GM12872 (cell line): ENCODE measurements around the gene PRR14L.

Experiments
- TF ChIP-seq, protein P1 (sequence below): IDR thresholded peaks from 3 replicates; pipeline ENCODE4 v1.5.1; 2011; ENCODE audit warnings: low read depth, mild to moderate bottlenecking, low read length, moderate library complexity; ENCODE audit not compliant: insufficient read depth

PRR14L gene

DNA sequence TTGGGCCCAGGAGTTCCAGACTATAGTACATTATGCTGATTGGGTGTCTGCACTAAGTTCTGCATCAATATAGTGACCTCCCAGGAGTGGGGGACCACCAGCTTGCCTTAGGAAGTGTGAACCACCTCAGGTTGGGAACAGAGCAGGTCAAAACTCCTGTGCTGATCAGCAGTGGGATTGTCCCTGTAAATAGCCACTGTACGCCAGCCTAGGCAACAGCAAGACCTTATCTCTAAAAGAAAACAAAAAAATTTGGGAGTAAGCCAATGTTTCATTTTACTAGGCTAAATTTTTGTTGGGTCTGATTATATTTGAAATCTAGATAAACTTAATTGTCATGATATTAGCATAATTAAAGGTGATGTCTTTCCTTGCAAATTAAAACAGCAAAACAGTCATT, 7.3 kb upstream of the PRR14L start:
- TF ChIP-seq, protein P1, sequence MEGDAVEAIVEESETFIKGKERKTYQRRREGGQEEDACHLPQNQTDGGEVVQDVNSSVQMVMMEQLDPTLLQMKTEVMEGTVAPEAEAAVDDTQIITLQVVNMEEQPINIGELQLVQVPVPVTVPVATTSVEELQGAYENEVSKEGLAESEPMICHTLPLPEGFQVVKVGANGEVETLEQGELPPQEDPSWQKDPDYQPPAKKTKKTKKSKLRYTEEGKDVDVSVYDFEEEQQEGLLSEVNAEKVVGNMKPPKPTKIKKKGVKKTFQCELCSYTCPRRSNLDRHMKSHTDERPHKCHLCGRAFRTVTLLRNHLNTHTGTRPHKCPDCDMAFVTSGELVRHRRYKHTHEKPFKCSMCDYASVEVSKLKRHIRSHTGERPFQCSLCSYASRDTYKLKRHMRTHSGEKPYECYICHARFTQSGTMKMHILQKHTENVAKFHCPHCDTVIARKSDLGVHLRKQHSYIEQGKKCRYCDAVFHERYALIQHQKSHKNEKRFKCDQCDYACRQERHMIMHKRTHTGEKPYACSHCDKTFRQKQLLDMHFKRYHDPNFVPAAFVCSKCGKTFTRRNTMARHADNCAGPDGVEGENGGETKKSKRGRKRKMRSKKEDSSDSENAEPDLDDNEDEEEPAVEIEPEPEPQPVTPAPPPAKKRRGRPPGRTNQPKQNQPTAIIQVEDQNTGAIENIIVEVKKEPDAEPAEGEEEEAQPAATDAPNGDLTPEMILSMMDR, result no peak

DNA sequence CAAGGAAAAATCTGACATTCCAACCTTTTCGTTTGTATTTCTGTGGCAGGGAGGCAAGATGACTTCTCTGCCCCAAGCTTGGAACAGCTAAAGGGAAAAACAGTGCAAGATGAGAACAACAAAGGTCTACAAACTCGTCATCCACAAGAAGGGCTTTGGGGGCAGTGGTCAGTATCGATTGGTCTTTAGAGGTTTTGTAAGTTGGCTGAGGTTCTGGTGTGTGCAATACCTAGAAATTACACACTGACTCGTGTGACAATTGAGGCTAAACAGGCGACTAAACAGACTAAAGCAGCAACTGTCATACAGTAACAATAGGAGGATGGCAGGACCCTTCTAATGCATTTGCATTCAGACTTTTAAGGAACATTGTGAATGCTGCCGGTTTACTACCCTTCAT, 4.9 kb upstream of the PRR14L start:
- TF ChIP-seq, protein P1, result no peak

DNA sequence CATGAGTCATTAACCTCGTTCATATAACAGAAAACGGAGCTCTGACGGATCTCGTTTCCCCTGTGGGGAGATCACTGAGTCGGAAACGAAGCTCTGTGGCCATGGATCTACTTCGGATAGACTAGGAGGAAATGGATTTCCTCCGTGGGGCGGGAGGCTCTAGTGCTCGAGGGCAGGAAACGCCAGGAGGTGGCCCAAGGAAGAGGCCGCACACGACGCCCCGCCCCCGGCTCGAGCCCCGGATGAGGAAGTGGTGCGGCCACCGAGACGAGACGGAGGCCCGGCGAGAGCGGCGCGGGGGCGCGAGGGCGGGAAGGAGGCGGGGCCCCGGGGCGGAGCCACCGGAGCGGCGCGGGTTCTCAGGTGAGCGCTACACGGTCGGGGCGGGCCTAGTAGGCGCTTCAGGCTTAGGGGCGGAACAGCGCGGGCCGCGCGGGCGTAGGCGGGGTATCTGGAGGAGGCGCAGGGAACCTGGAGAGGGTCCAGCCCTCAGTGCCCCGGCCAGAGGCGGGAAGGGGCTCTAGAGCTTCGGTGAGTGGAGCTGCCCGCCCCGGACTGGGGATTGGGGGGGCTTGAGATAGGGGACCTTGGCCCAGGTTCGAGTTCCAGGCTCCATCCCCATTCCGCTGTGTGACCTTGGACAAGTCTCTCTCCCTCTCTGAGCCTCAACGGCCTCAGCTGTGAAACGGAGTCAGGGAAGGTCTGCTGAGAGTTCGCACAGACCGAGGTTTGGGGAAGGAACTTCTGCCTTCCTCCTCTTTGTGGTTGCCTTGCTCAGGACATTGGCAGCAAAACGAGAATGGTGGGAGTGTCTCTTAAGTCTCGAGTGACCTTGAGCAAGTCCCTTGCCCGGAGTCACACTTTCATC, 3.9 kb upstream of the PRR14L start, which contains the start of gene DEPDC5:
TSS of gene DEPDC5 (plus strand) at position 386 of the 868 bp plus-strand sequence. CDS start 903 bp downstream, outside the sequence.
- TF ChIP-seq, protein P1, result no peak

DNA sequence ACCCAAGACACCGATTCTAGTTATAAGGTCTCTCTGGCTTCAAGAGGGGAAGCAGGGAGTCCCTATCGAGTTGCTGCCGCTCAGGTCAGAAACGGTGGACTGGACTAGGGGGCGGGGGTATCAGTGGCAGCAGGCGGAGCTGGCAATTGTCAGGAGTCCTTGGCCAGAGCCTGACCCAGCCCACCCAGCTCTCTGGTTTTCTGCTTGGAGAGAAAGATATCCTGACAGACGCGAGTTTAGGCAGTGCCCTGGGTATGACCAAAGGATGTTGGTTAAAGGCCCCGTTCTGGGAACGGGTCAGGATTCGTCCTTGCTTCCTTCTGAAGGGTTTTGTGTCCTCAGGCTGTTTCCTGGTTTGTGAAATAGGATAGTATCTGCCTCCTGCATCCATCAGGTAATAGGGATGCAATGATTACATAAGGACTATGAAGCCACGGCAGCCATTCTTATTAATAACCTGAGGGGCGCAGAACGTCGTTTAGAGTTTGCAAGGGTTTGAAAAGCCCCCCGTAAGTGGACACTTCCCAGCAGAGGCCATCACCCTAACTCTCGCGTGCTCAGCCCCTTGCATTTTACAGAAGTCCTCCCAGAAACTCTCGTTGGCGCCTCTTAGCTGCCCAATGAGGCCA, 3.2 kb upstream of the PRR14L start:
- TF ChIP-seq, protein P1, result no peak

DNA sequence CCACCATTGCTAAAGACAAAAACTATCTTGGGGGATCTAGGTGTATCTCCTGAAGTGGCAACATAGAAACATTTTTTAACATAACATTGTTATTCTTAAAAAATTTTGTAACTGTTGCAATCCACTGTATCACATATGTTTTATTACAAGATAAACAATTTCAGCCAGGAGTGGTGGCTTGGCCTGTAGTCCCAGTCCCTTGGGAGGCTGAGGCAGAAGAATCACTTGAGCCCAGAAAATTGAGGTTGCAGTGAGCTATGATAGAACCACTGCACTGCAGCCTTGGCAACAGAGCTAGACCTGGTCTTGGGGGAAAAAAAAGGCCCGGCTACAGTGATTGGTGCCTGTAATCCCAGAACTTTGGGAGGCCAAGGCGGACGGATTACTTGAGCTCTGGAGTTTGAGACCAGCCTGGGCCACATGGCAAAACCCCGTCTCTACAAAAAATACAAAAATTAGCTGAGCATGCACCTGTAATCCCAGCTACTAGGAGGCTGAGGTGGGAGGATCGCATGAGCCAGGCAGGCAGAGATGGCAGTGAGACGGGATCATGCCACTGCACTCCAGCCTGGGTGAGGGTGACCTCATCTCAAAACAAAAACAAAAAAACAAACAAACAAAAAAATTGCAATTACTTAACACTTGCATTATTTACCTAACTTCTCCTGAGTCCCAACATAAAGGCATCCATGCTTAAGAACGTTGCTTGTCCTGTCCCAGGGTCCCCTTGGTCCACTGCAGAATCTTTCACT, 2.3 kb upstream of the PRR14L start:
- TF ChIP-seq, protein P1, result no peak

DNA sequence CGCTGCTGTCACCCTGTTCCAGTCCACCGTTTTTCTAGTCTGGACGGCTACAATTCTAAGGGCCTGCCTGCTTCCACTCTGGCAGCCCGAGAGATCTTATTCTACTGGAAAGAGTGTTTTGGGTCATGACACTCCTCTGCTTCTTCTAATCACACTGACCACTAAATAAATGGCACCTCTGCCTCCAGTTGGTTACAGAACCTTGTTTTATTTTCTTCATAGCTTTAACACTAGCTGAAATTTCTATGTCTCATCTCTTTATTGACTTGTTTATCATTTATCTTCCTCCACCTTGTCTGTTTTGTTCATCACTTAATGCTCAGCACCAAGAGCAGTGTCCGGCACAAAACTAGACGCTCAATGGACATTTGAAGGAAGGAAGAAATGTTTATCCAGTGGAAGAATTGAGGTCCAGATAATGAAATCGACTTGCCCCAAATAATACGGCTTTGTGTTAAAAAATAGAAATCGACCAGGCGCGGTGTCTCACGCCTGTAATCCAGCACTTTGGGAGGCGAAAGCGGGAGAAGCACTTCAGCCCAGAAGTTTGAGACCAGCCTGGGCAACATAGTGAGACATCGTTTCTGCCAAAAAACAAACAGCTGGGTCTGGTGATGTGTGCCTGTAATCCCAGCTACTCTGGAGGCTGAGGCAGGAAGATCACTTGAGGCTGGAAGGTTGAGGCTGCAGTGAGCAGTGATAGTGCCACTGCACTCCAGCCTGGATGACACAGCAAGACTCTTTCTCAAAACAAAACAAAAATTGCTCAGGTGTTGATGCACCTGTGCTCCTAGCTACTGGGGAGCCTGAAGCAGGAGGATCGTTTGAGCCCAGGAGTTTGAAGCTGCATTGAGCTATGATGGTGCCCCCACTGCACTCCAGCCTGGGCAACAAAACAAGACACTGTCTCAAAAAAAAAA, 693 bp upstream of the PRR14L start:
- TF ChIP-seq, protein P1, result no peak
